Measurements from ENCODE around the gene CACNA2D2. TPM values are rescaled to one million over a fixed set of nuclear protein-coding genes. Genes with fewer than 3 reads are reported as not detected.

The CACNA2D2 gene
- total and polyA plus RNA-seq, 2 of the 13 experiments (the other 11 are each of a cell fraction or from before 2014, with no cell fraction given) = not detected

- TF ChIP-seq GFI1 (CRISPR knock-in tag; IDR thresholded peaks at IDR 0.05; ENCODE audit: borderline replicate concordance) (0 out of 2 replicates have a peak, but pooled peaks have one; percentile 53), ZNF883 (CRISPR knock-in tag; IDR thresholded peaks at IDR 0.05; ENCODE audit: not compliant biosample characterization) (peak; percentile 52), ZNF891 (CRISPR knock-in tag; IDR thresholded peaks at IDR 0.05) (0 out of 2 replicates have a peak, but pooled peaks have one; percentile 56), MEIS2 (CRISPR knock-in tag; IDR thresholded peaks at IDR 0.05) (peak; percentile 54; the same call in 1 of the 2 replicates), SRSF9 (IDR thresholded peaks at IDR 0.05; ENCODE audit: borderline replicate concordance, insufficient read depth, low read depth, low read length, poor library complexity, severe bottlenecking) (no peak), ISX (CRISPR knock-in tag; conservative IDR thresholded peaks at IDR 0.05) (no peak), HNRNPL (IDR thresholded peaks at IDR 0.05; ENCODE audit: low read depth, low read length) (no peak), RBFOX2 (IDR thresholded peaks at IDR 0.05; ENCODE audit: low read depth, low read length) (peak; percentile 93), SP5 (CRISPR knock-in tag; IDR thresholded peaks at IDR 0.05; ENCODE audit: borderline replicate concordance, low read depth) (0 out of 2 replicates have a peak, but pooled peaks have one; percentile 11), MAX (IDR thresholded peaks at IDR 0.05) (peak; percentile 66), KDM3A (CRISPR knock-in tag; IDR thresholded peaks at IDR 0.05; ENCODE audit: low read depth) (peak; percentile 74; the same call in 1 of the 2 replicates), ZNF629 (CRISPR knock-in tag; conservative IDR thresholded peaks at IDR 0.05) (no peak), DMAP1 (CRISPR knock-in tag; IDR thresholded peaks at IDR 0.05) (peak; percentile 52), NR2C2 (CRISPR knock-in tag; IDR thresholded peaks at IDR 0.05; ENCODE audit: borderline replicate concordance) (peak; percentile 47; the same call in 1 of the 2 replicates)
- TF ChIP-seq, protein P1, sequence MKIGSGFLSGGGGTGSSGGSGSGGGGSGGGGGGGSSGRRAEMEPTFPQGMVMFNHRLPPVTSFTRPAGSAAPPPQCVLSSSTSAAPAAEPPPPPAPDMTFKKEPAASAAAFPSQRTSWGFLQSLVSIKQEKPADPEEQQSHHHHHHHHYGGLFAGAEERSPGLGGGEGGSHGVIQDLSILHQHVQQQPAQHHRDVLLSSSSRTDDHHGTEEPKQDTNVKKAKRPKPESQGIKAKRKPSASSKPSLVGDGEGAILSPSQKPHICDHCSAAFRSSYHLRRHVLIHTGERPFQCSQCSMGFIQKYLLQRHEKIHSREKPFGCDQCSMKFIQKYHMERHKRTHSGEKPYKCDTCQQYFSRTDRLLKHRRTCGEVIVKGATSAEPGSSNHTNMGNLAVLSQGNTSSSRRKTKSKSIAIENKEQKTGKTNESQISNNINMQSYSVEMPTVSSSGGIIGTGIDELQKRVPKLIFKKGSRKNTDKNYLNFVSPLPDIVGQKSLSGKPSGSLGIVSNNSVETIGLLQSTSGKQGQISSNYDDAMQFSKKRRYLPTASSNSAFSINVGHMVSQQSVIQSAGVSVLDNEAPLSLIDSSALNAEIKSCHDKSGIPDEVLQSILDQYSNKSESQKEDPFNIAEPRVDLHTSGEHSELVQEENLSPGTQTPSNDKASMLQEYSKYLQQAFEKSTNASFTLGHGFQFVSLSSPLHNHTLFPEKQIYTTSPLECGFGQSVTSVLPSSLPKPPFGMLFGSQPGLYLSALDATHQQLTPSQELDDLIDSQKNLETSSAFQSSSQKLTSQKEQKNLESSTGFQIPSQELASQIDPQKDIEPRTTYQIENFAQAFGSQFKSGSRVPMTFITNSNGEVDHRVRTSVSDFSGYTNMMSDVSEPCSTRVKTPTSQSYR (CRISPR knock-in tag; IDR thresholded peaks at IDR 0.05; ENCODE audit: borderline replicate concordance) = no peak
- TF ChIP-seq, protein P2, sequence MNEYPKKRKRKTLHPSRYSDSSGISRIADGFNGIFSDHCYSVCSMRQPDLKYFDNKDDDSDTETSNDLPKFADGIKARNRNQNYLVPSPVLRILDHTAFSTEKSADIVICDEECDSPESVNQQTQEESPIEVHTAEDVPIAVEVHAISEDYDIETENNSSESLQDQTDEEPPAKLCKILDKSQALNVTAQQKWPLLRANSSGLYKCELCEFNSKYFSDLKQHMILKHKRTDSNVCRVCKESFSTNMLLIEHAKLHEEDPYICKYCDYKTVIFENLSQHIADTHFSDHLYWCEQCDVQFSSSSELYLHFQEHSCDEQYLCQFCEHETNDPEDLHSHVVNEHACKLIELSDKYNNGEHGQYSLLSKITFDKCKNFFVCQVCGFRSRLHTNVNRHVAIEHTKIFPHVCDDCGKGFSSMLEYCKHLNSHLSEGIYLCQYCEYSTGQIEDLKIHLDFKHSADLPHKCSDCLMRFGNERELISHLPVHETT (CRISPR knock-in tag; conservative IDR thresholded peaks at IDR 0.05) = 0 out of 2 replicates have a peak, but pooled peaks have one; percentile 33
- TF ChIP-seq, protein P3, sequence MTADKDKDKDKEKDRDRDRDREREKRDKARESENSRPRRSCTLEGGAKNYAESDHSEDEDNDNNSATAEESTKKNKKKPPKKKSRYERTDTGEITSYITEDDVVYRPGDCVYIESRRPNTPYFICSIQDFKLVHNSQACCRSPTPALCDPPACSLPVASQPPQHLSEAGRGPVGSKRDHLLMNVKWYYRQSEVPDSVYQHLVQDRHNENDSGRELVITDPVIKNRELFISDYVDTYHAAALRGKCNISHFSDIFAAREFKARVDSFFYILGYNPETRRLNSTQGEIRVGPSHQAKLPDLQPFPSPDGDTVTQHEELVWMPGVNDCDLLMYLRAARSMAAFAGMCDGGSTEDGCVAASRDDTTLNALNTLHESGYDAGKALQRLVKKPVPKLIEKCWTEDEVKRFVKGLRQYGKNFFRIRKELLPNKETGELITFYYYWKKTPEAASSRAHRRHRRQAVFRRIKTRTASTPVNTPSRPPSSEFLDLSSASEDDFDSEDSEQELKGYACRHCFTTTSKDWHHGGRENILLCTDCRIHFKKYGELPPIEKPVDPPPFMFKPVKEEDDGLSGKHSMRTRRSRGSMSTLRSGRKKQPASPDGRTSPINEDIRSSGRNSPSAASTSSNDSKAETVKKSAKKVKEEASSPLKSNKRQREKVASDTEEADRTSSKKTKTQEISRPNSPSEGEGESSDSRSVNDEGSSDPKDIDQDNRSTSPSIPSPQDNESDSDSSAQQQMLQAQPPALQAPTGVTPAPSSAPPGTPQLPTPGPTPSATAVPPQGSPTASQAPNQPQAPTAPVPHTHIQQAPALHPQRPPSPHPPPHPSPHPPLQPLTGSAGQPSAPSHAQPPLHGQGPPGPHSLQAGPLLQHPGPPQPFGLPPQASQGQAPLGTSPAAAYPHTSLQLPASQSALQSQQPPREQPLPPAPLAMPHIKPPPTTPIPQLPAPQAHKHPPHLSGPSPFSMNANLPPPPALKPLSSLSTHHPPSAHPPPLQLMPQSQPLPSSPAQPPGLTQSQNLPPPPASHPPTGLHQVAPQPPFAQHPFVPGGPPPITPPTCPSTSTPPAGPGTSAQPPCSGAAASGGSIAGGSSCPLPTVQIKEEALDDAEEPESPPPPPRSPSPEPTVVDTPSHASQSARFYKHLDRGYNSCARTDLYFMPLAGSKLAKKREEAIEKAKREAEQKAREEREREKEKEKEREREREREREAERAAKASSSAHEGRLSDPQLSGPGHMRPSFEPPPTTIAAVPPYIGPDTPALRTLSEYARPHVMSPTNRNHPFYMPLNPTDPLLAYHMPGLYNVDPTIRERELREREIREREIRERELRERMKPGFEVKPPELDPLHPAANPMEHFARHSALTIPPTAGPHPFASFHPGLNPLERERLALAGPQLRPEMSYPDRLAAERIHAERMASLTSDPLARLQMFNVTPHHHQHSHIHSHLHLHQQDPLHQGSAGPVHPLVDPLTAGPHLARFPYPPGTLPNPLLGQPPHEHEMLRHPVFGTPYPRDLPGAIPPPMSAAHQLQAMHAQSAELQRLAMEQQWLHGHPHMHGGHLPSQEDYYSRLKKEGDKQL (CRISPR knock-in tag; IDR thresholded peaks at IDR 0.05; ENCODE audit: low read depth) = peak; percentile 46; the same call in 1 of the 2 replicates
- TF ChIP-seq, protein P4, sequence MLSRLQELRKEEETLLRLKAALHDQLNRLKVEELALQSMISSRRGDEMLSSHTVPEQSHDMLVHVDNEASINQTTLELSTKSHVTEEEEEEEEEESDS (CRISPR knock-in tag; IDR thresholded peaks at IDR 0.05; ENCODE audit: borderline replicate concordance) = no peak
Observed at GRCh38 chr3:50327943-50328691, 175.3 kb downstream of the CACNA2D2 start, which contains the start of gene TUSC2 (continued).

Measured in HepG2 (cell line).